Activated T-helper 1 cell treated with anti-CD3 and anti-CD28 coated beads, Interleukin-2, amount 50 U/mL, for 16 hours (primary cell): Measurements from ENCODE around the gene SNX3.
"Not testable (repeated sequence)": the region's sequence is repeated elsewhere in the genome, so short reads cannot be mapped to it uniquely, and the experiment has no call there.

Experiments used
- DNase-seq, 2 donors: peaks; one replicate each; pipeline ENCODE4 v3.0.0-alpha.2; 2020; ENCODE audit warnings: low read depth in 1 of 2, low spot score in 1 of 2

SNX3 gene

GRCh38 chr6:108260809-108261569 lies at the start of gene SNX3:
Gene SNX3 (minus strand): TSS chr6:108261040. CDS start chr6:108260921, 119 bp downstream.
- peak; percentile 74 to 82 for DNase-seq

- DNase-seq = no peak
These were observed 49.0 kb upstream of the SNX3 start for GRCh38 chr6:108309844-108310243.

GRCh38 chr6:108308641-108309040 lies 47.8 kb upstream of the SNX3 start:
- not testable (repeated sequence) for DNase-seq

GRCh38 chr6:108304646-108305045 lies 43.8 kb upstream of the SNX3 start:
- no peak for DNase-seq

GRCh38 chr6:108302386-108302785 lies 41.5 kb upstream of the SNX3 start:
- DNase-seq = no peak

- DNase-seq = no peak
These were observed 34.8 kb upstream of the SNX3 start for GRCh38 chr6:108295676-108296075.

GRCh38 chr6:108294727-108295625 lies 34.1 kb upstream of the SNX3 start, which contains the start of gene AFG1L:
Gene AFG1L (plus strand): TSS chr6:108295054. CDS start chr6:108295080, 26 bp downstream.
- DNase-seq = peak; percentile 72 to 76

- DNase-seq = no peak
These were observed 33.5 kb upstream of the SNX3 start for GRCh38 chr6:108294297-108294726.

- no peak for DNase-seq
These were observed 32.9 kb upstream of the SNX3 start for GRCh38 chr6:108293527-108294296.

- not testable (repeated sequence) for DNase-seq
These were observed 31.7 kb upstream of the SNX3 start for GRCh38 chr6:108292561-108292960.

GRCh38 chr6:108291091-108291490 lies 30.3 kb upstream of the SNX3 start:
- DNase-seq = no peak

GRCh38 chr6:108288742-108289141 lies 27.9 kb upstream of the SNX3 start:
- no peak for DNase-seq

GRCh38 chr6:108287373-108287772 lies 26.5 kb upstream of the SNX3 start:
- no peak for DNase-seq

GRCh38 chr6:108286366-108286765 lies 25.5 kb upstream of the SNX3 start:
- no peak for DNase-seq

GRCh38 chr6:108285381-108285780 lies 24.5 kb upstream of the SNX3 start:
- no peak for DNase-seq

GRCh38 chr6:108277831-108278230 lies 17.0 kb upstream of the SNX3 start:
- DNase-seq = no peak

GRCh38 chr6:108277295-108277694 lies 16.5 kb upstream of the SNX3 start:
- DNase-seq = no peak

GRCh38 chr6:108275976-108276375 lies 15.1 kb upstream of the SNX3 start:
- DNase-seq = no peak

GRCh38 chr6:108274546-108274945 lies 13.7 kb upstream of the SNX3 start:
- DNase-seq = no peak

GRCh38 chr6:108269955-108270354 lies 9.1 kb upstream of the SNX3 start:
- not testable (repeated sequence) for DNase-seq

GRCh38 chr6:108268845-108269244 lies 8.0 kb upstream of the SNX3 start:
- DNase-seq = no peak
